K562 (cell line): Measurements from ENCODE around the gene GPR35. TPM values are rescaled to one million over a fixed set of nuclear protein-coding genes. Genes with fewer than 3 reads are reported as not detected.

Experiments used
- ADNP ChIP-seq: fragments of 200-800 bp; sonication (Bioruptor generic); IDR thresholded peaks from 2 replicates; pipeline ENCODE4 v1.6.1; 2016; ENCODE audit warnings: missing genetic modification characterization, missing compliant biosample characterization
- CCNT2 ChIP-seq: IDR thresholded peaks from 2 replicates; pipeline ENCODE4 v1.6.1; 2011; ENCODE audit warnings: borderline replicate concordance, low read depth, mild to moderate bottlenecking, moderate library complexity, mixed read lengths, low read length; ENCODE audit not compliant: insufficient read length; ENCODE audit errors: extremely low read depth
- MECOM ChIP-seq: fragments of 250-450 bp; sonication (Bioruptor Pico); IDR thresholded peaks from 2 replicates; pipeline ENCODE4 v1.8.0; 2022; ENCODE audit warnings: inconsistent platforms
- PTRF ChIP-seq: fragments of 450-650 bp; IDR thresholded peaks from 2 replicates; pipeline ENCODE4 v1.6.1; 2016; ENCODE audit warnings: mild to moderate bottlenecking, missing genetic modification characterization, missing compliant biosample characterization
- TSC22D4 ChIP-seq: fragments of 450-650 bp; IDR thresholded peaks from 2 replicates; pipeline ENCODE4 v1.6.1; 2016; ENCODE audit warnings: missing genetic modification characterization, missing biosample characterization, control low read depth
- ZNF347 ChIP-seq: fragments of 450-650 bp; formaldehyde crosslinking; IDR thresholded peaks from 2 replicates; pipeline ENCODE4 v1.4.0; 2020; ENCODE audit warnings: low read depth, mild to moderate bottlenecking, moderate library complexity
- ZNF57 ChIP-seq: fragments of 450-650 bp; formaldehyde crosslinking; IDR thresholded peaks from 2 replicates; pipeline ENCODE4 v1.4.0; 2020; ENCODE audit warnings: mild to moderate bottlenecking, moderate library complexity
- ZSCAN32 ChIP-seq: fragments of 450-650 bp; formaldehyde crosslinking; IDR thresholded peaks from 2 replicates; pipeline ENCODE4 v1.4.0; 2020; ENCODE audit warnings: mild to moderate bottlenecking, moderate library complexity
- polyA plus RNA-seq, 8 experiments: library from polyadenylated mRNA; depleted of rRNA in 4 of 8; stranded (reverse) in 5 of 8; unstranded in 3 of 8; fragments of >200 nt; fragmentation: Nextera tagmentation in 2 of 8; fragmentation: Illumina TruSeq in 1 of 8; extraction: Ambion mirVana in 2 of 8; extraction: Trizol in 1 of 8; gene quantifications; 2 replicates each; pipeline versions ENCODE4 v1.2.1 to v1.2.3, GENCODE V29; 2011 to 2014; ENCODE audit warnings: inconsistent platforms in 1 of 8, missing spikeins in 1 of 8
- total RNA-seq, 7 experiments: library from RNA; depleted of rRNA in 6 of 7; stranded (reverse); fragments of >200 nt in 6 of 7; fragmentation: Illumina TruSeq in 2 of 7; extraction: Trizol in 2 of 7; gene quantifications; 2 replicates each; pipeline versions ENCODE4 v1.2.1 to v1.2.3, GENCODE V29; 2011 to 2021; ENCODE audit warnings: low replicate concordance in 1 of 7
- TF ChIP-seq, protein P1 (sequence below), 2 experiments: fragments of 200-800 bp in 1 of 2; sonication (Bioruptor generic) in 1 of 2; sonication (generic) in 1 of 2; formaldehyde crosslinking in 1 of 2; IDR thresholded peaks in 1 of 2; conservative IDR thresholded peaks in 1 of 2; 2 replicates each; pipeline versions ENCODE4 v1.5.0 to v1.6.1; 2016 to 2020; ENCODE audit warnings: missing compliant biosample characterization in 1 of 2, missing genetic modification characterization in 1 of 2, missing genetic modification reagents in 1 of 2
- TF ChIP-seq, protein P2 (sequence below): fragments of 150-350 bp; conservative IDR thresholded peaks from 2 replicates; pipeline ENCODE4 v1.6.1; 2014; ENCODE audit warnings: low read length

The GPR35 gene
- total and polyA plus RNA-seq, 9 of the 15 experiments (the other 6 are each of a cell fraction or from before 2014, with no cell fraction given), result 0.04 to 0.50 (median 0.29) TPM; not detected in 3

DNA sequence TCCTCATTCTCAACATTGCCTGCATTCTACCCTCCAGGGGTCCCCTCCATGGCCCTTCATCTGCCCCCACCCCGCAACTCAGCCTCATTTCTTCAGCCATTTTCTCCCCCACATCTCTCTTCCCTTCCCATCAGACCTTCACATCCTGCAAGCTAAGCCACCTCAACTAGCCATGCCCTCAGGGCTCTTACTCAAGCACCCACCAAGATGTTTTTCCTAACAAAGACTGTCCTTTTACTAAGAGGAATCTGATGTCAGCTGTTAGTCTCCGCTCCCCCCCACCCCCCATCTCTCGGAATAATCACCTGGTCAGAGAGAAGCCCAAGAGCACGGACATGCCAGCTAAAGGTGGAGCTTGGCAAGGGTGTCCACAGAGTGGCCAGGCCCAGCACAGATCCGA is 43.5 kb upstream of the GPR35 start (continued):
- no peak for TF ChIP-seq PTRF (tag)
- TF ChIP-seq ZNF347, result no peak
- TF ChIP-seq, protein P1, sequence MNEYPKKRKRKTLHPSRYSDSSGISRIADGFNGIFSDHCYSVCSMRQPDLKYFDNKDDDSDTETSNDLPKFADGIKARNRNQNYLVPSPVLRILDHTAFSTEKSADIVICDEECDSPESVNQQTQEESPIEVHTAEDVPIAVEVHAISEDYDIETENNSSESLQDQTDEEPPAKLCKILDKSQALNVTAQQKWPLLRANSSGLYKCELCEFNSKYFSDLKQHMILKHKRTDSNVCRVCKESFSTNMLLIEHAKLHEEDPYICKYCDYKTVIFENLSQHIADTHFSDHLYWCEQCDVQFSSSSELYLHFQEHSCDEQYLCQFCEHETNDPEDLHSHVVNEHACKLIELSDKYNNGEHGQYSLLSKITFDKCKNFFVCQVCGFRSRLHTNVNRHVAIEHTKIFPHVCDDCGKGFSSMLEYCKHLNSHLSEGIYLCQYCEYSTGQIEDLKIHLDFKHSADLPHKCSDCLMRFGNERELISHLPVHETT (CRISPR knock-in tag; conservative IDR thresholded peaks at IDR 0.05 in 1 of 2, IDR thresholded peaks at IDR 0.05 in 1 of 2), result no peak
- TF ChIP-seq TSC22D4 (tag), result no peak
- TF ChIP-seq MECOM (CRISPR knock-in tag), result no peak
- no peak for TF ChIP-seq ADNP (tag)
- no peak for TF ChIP-seq CCNT2
- TF ChIP-seq, protein P2, sequence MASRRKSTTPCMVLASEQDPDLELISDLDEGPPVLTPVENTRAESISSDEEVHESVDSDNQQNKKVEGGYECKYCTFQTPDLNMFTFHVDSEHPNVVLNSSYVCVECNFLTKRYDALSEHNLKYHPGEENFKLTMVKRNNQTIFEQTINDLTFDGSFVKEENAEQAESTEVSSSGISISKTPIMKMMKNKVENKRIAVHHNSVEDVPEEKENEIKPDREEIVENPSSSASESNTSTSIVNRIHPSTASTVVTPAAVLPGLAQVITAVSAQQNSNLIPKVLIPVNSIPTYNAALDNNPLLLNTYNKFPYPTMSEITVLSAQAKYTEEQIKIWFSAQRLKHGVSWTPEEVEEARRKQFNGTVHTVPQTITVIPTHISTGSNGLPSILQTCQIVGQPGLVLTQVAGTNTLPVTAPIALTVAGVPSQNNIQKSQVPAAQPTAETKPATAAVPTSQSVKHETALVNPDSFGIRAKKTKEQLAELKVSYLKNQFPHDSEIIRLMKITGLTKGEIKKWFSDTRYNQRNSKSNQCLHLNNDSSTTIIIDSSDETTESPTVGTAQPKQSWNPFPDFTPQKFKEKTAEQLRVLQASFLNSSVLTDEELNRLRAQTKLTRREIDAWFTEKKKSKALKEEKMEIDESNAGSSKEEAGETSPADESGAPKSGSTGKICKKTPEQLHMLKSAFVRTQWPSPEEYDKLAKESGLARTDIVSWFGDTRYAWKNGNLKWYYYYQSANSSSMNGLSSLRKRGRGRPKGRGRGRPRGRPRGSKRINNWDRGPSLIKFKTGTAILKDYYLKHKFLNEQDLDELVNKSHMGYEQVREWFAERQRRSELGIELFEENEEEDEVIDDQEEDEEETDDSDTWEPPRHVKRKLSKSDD, result no peak
- TF ChIP-seq ZNF57 (CRISPR knock-in tag), result no peak
- no peak for TF ChIP-seq ZSCAN32 (CRISPR knock-in tag)
- TF ChIP-seq, all 486 proteins: peak for 0
